Measurements from ENCODE around the gene SIRPB1. TPM values are rescaled to one million over a fixed set of nuclear protein-coding genes. Genes with fewer than 3 reads are reported as not detected.

The SIRPB1 gene
- total RNA-seq, 2 donors from 2014 or later: 0.42 to 0.66 TPM

- Mint-ChIP-seq H3K9me3 (peaks cover 18% of the 10 kb centered on the region), H3K4me3 (no peak overlapping the region), H3K27ac (no peak overlapping the region), H3K36me3 (ENCODE audit: low read depth) (no peaks in the 10 kb centered on the region), H3K27me3 (ENCODE audit: insufficient read depth) (peaks cover 3% of the 10 kb centered on the region), H3K4me1 (peaks cover 6% of the 10 kb centered on the region)
- no peak overlapping the region for H3K27ac ChIP-seq (ENCODE audit: low read depth, low read length)
- no peak overlapping the region for H3K9ac ChIP-seq (ENCODE audit: extremely low read depth, low read length, poor library complexity, severe bottlenecking)
- no peaks in the 10 kb centered on the region for H3K4me1 ChIP-seq (ENCODE audit: control insufficient read depth, insufficient read depth, low read length)
- DNase-seq: no peak
- no peaks in the 10 kb centered on the region for H3K36me3 ChIP-seq (ENCODE audit: control insufficient read depth, insufficient read depth, low read length)
- H3K4me3 ChIP-seq (ENCODE audit: low read length): no peak overlapping the region
- WGBS, 2 experiments (ENCODE audit: insufficient coverage in 1 of 2, insufficient read length in 1 of 2): 85 to 89% methylated on average over 6 to 10 of the region's 10 CpGs
- TF ChIP-seq CTCF (conservative IDR thresholded peaks at IDR 0.05): no peak
- H3K9me3 ChIP-seq (ENCODE audit: control insufficient read depth, low read length): no peaks in the 10 kb centered on the region
- H3K27me3 ChIP-seq (ENCODE audit: control insufficient read depth, insufficient read depth, low read length, poor library complexity, severe bottlenecking): no peaks in the 10 kb centered on the region
These were observed 15.6 kb upstream of the SIRPB1 start for GRCh38 chr20:1635291-1635979.

GRCh38 chr20:1633535-1633934 lies 13.7 kb upstream of the SIRPB1 start:
- H3K4me1 Mint-ChIP-seq: peaks cover 6% of the 10 kb centered on the region

GRCh38 chr20:1632178-1632577 lies 12.4 kb upstream of the SIRPB1 start:
- H3K4me1 ChIP-seq (ENCODE audit: control insufficient read depth, insufficient read depth, low read length): no peaks in the 10 kb centered on the region
- H3K9me3 Mint-ChIP-seq: peaks cover 5% of the 10 kb centered on the region
- H3K27ac Mint-ChIP-seq: no peak overlapping the region
- no peak for DNase-seq
- 93 to 100% methylated on average over 3 to 4 of the region's 4 CpGs for WGBS, 2 experiments (ENCODE audit: insufficient coverage in 1 of 2, insufficient read length in 1 of 2)
- H3K36me3 ChIP-seq (ENCODE audit: control insufficient read depth, insufficient read depth, low read length): no peaks in the 10 kb centered on the region
- no peak overlapping the region for H3K27ac ChIP-seq (ENCODE audit: low read depth, low read length)
- no peak overlapping the region for H3K9ac ChIP-seq (ENCODE audit: extremely low read depth, low read length, poor library complexity, severe bottlenecking)
- H3K27me3 Mint-ChIP-seq (ENCODE audit: insufficient read depth): peaks cover 3% of the 10 kb centered on the region
- H3K36me3 Mint-ChIP-seq (ENCODE audit: low read depth): no peaks in the 10 kb centered on the region
- H3K4me1 Mint-ChIP-seq: peaks cover 6% of the 10 kb centered on the region
- H3K27me3 ChIP-seq (ENCODE audit: control insufficient read depth, insufficient read depth, low read length, poor library complexity, severe bottlenecking): no peaks in the 10 kb centered on the region
- no peak overlapping the region for H3K4me3 ChIP-seq (ENCODE audit: low read length)
- no peak for TF ChIP-seq CTCF (conservative IDR thresholded peaks at IDR 0.05)
- no peaks in the 10 kb centered on the region for H3K9me3 ChIP-seq (ENCODE audit: control insufficient read depth, low read length)
- no peak overlapping the region for H3K4me3 Mint-ChIP-seq

More at GRCh38 chr20:1633535-1633934, 13.7 kb upstream of the SIRPB1 start:
- DNase-seq: no peak
- Mint-ChIP-seq H3K9me3 (peaks cover 5% of the 10 kb centered on the region), H3K4me3 (no peak overlapping the region), H3K27me3 (ENCODE audit: insufficient read depth) (peaks cover 3% of the 10 kb centered on the region), H3K36me3 (ENCODE audit: low read depth) (no peaks in the 10 kb centered on the region), H3K27ac (no peak overlapping the region)
- H3K4me3 ChIP-seq (ENCODE audit: low read length): no peak overlapping the region
- H3K9me3 ChIP-seq (ENCODE audit: control insufficient read depth, low read length): no peaks in the 10 kb centered on the region
- no peaks in the 10 kb centered on the region for H3K36me3 ChIP-seq (ENCODE audit: control insufficient read depth, insufficient read depth, low read length)
- WGBS, 2 experiments (ENCODE audit: insufficient coverage in 1 of 2, insufficient read length in 1 of 2): 90 to 91% methylated on average over 3 to 4 of the region's 4 CpGs
- no peak for TF ChIP-seq CTCF (conservative IDR thresholded peaks at IDR 0.05)
- no peaks in the 10 kb centered on the region for H3K27me3 ChIP-seq (ENCODE audit: control insufficient read depth, insufficient read depth, low read length, poor library complexity, severe bottlenecking)
- H3K4me1 ChIP-seq (ENCODE audit: control insufficient read depth, insufficient read depth, low read length): no peaks in the 10 kb centered on the region
- no peak overlapping the region for H3K27ac ChIP-seq (ENCODE audit: low read depth, low read length)
- H3K9ac ChIP-seq (ENCODE audit: extremely low read depth, low read length, poor library complexity, severe bottlenecking): no peak overlapping the region

All from endodermal cell (in vitro differentiated cells).